HG02840 (cell line): Measurements from ENCODE around the gene SLC7A6.

Source experiments
- ATAC-seq: cut with Tn5 transposase; IDR thresholded peaks from one replicate; pipeline ENCODE4 v1.9.1; 2021; ENCODE audit warnings: mild to moderate bottlenecking, moderate library complexity, moderate number of reproducible peaks; ENCODE audit not compliant: unreplicated experiment, low FRiP score

The SLC7A6 gene

DNA sequence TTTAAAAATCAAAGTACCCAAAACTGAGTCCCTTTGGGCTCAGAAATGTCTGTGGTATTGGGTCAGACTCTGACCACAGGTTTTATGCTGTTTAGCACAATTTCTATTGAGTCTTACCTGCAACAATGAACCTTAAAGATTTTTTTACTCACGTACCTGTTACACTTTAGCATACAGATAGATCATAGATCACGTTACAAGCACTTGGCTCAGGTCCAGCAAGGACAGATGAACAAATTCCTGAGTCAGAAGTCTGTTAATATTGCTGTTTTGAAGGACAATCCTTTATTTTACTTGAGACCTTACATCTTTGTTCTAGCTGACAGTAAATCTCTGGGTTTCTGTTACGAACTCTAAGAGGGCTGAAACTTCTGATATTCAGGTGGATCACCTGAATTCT lies 33.6 kb downstream of the SLC7A6 start:
- ATAC-seq = no peak

DNA sequence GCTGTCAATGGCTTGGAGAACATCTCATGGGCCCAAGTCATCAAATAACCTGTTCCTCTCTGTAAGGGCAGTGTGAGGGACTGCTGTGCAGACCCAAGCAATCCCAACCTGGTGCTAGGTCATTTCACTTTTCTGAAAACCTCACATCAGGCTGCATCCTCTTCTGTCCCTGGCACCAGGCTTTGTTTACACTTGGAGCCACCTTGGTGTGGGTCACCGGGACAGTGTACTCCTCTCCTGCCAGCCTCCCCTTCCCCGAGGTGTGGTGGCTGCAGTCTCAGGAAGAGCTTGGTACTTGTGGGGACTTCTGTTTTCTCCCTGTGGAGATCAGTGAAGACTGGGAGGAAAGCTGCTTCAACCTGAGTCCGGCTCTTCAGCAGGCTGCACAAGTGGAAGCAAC lies 34.0 kb downstream of the SLC7A6 start:
- ATAC-seq = no peak

DNA sequence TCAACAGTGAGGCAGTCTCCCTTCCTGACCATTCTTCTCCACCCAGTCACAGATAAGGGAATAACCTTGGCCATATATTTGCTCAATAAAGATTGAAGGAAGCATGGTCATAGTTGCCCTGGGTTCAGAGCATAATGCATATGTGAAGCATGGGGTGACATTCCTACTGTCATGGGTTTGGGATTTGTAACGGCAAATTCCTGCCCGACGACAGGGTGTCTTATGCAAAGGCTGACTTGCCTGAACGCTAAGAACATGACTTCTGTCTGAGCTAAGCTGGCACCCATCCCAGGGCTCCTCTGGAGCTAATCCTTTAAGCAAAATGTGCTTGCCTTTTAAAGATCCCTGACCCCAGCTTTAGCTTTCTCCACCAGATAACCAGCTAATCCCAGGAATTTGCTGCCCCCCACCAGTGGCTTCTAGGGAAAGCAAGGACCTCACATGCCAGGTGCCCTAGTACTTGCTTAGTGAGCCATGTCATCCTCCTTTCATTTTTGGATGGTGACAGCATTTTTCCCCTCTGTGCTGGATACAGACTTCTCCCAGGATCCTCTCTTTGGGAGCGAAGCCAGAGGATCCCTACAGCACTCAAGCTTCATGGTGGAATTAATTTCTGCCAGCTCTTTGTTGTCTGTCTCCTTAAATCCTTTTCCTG lies 34.7 kb downstream of the SLC7A6 start:
- ATAC-seq = no peak

DNA sequence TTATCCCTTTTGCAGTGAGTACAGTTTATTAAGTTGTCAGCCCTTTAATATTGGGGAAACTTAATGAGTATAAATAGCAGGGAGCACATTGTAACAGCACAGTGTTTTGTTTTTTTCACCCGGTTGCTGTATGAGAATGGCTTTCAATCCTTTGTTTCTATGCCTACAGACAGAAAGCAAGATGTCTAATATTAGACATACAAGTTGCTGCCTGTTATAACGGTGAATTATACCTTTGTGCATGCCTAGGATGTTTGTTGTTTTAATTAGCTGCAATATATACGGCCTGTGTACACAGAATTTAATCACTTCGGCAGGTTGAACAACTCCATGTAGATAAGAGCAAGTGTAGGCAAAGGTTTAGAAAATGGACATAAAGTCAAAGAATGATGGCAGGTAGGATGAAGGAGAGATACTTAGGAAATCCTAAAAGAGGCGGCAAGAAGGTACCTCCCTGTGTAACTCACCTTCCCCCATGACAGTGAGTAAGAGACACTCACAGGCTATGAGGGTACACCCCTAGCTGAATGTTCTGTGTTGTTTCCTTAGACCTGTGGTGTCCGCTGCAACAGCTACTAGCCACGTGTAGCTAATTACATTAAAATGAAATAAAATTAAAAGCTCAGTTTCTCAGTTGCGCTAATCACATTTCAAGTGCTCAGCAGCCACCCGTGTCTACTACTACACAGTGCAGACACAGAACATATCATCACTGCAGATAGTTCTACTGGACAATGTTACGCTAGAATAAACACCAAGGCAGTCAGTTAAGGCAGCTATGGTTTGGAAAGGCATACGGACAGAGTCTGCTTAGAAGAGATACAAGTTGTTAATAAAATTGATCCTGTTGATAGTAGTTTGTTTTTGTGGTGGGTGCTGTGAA lies 35.5 kb downstream of the SLC7A6 start:
- no peak for ATAC-seq

DNA sequence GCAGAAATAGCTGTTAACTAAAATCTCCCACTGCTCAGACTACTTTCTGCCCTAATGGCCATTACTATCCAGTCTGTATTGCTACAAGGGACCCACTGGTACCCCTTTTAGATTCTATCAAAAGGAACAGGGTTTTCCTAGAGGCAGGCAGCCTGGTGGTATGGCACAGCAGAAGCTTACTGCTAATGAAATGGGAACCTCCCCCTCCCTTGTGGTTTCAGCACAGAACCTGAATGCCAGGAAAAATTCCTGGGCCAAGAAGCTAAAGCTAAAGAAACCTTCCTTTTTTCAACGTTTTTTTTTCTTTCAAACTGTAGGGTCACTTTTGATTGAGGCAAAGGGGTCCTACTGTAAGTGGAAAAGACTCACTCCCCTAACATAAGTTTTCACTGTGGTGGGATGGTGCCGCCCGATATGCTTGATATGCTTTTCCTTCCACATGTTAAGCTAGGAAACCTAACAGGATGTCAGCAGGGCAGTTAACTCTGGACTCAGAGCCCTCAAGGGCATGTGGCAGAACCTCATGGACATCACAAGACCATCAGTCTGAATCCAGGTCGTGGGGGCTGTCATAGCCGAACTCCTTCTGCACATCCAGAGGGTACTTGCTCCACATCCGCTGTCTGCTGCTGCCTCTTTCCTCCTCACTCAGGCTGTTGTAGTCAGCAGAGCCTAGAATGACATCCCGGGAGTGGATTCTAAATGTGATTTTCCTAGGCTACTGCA lies 36.6 kb downstream of the SLC7A6 start:
- no peak for ATAC-seq

DNA sequence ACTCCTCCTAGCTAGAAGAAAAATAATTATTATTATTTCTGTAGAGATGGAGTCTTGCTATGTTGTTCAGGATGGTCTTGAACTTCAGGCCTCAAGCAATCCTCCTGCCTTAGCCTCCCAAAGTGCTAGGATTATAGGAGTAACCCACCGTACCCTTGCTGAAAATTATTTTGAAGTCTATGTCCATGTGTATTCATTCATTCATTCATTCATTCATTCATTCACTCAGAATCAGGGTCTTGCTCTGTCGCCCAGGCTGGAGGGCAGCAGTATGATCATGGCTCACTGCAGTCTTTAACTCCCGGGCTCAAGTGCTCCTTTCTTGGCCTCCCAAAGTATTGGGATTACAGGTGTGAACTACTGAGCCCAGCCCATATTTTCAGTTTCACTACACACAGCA lies 42.3 kb downstream of the SLC7A6 start:
- ATAC-seq = no peak

DNA sequence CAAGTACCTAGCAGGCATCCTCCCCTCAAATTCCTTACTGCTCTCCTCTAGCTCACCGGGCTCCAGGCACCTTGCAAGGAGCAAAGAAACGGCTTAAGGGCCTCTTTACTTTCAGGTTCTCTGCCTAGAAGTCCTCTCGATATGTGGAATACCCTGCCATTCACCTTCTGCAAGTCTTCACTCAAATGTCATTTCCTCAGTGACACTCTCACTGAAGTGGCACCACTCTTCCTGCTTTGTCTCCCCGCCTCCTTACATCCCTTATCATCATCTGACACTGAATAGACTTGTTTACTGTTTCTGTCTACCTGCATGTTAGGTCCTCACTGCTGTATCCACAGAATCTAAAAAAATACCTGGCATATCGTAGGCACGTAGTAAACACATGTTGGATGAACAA lies 45.5 kb downstream of the SLC7A6 start:
- no peak for ATAC-seq

DNA sequence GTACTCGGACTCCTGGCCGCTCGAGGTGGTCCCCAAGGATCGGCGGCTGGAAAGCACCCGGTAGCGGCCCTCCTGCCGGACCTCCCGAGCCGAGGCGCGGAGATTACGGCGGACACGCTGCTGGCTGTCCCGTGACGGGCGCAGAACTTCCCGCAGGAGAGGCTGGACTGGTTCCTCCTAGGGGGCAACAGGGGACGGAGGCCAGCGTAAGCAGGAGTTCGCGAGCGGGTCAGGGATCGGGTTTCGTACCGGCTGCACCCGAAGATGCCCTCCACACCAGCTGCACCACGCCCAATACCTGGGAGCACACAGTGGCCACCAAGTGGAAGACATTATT lies 46.1 kb downstream of the SLC7A6 start:
- no peak for ATAC-seq

DNA sequence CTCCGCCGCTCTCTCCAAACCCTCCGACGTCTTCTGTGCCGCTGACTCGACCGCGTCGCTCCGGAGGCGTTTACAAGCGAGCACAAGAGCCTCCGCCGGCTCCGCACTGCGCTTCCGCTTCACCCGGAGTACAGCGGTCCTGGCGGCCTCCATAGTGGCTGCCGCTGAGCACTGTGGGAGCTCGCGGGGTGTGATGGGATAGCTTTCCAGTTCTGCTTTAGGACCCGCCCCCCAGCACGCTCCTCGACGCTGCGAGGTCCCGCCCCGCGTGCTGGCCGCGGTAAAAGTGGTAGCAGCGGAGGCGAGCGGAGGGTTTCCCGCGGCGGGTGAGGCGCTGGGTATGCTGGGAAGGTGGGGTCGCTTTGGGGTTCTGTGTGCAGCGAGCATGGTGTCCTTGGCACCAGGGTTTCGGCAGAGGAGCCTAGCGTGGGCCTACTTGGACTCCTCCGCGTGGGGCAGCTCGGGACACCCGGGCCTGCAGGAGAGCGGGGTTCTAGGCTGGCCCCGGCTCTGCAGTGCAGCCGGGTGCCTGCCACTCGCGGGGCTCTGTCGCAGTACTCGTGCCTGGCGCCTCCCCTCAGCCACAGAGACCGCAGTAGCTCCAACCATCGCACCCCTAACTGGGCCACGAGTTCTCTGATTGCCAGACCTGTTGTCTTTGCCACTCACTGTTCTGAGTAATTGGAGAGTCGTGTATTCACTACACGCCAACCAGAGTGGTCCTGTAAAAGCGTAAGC lies 46.6 kb downstream of the SLC7A6 start, which contains the start of the genes PRMT7 and SLC7A6OS:
TSS of gene PRMT7 (plus strand) at position 246 of the 738 bp plus-strand sequence. CDS start 4,961 bp downstream, outside the sequence.
TSS of gene SLC7A6OS (minus strand) at position 173 of the 738 bp plus-strand sequence. CDS start at position 153, 20 bp downstream.
- peak; percentile 98 for ATAC-seq

DNA sequence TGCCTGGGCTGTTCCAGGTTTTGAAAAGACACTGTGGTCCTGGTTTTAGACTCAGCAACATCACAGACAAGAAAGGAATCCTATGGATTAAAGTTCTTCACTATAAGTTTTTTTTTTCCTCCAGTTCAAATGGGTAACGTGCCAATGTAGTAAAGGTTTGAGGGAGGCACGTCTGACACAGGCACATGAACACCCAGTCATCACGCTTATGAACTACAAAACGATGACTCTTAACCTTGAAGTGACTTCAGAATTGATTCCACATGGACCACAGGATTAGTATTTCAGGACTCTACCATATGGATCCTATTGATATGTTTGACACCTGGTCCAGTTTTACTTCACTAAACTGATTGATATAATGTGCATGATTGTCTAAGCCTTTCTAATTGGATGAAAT lies 48.8 kb downstream of the SLC7A6 start:
- no peak for ATAC-seq

DNA sequence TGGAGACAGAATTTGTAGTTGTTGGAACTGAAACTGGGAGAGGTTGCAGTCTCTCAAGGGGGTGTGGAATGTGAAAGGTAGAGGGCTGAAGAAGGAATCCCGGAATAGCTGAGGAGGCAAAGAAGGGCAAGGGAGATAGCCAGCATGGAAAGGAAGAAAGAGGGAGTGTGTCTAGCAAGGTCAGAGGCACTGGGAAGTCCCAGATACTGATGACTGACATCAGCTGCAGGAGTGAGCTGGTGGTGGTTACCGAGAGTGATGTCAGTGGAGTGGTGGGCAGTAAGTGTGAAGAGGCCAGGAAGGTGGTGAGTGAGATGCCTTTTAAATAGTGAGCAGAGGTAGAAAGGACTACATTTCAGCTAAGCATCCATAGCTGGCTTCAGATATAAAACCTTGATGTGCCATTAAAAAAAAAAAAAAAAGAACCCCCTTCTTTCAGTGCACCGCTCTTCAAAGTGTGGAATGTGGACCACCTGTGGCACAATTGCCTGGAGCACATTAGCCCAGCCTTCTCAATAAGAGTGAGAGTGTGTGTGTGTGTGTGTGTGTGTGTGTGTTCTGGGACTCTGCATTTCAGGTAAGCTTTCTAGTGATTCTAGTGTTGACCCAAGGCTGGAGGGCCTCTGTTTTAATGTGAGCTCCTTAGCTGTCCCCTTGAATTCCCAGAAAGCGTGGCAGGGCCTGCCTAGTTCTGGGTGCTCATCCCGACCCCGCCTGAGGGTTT lies 55.0 kb downstream of the SLC7A6 start:
- ATAC-seq = no peak

DNA sequence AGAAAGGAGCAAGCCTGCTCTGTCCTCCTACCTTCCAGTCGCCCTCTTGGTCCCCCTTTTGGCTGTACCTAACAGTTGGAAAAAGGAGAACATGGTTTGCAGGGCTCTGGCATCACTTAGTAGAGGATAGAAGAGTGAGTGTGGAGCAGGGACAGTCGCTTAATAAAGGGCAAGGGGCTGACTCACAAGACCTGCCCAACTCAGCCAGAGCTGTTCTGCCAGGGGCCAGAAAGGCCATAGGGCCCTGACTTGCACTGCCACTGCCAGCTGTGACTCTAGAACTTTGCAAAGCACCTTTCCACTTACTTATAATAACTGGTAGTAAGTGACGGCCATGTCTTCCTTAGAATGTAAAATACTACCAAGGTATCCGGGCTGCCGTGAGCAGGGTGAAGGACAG lies 60.0 kb downstream of the SLC7A6 start:
- no peak for ATAC-seq

DNA sequence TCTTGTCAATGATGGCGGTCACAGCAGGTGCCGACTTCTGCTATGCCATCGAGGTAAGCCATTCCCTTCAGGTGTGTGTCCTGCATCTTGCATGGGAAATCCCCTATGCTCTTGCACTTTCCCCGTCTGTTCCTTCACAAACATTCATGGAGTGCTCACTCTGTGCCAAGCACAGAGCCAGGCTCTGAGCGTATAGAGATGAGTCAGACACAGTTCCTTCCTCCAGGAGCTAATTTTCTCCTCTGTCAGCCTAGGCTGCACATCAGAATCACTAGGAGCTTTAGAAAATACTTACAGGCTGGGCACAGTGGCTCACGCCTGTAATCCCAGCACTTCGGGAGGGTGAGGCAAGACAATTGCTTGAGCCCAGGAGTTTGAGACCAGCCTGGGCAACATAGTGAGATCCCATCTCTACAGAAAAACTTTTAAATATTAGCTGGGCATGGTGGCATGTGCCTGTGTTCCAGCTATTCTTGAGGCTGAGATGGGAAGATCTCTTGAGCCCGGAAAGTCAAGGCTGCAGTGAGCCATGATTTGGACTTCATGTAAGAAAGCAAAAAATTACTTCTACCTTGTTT lies 60.5 kb downstream of the SLC7A6 start:
- no peak for ATAC-seq

DNA sequence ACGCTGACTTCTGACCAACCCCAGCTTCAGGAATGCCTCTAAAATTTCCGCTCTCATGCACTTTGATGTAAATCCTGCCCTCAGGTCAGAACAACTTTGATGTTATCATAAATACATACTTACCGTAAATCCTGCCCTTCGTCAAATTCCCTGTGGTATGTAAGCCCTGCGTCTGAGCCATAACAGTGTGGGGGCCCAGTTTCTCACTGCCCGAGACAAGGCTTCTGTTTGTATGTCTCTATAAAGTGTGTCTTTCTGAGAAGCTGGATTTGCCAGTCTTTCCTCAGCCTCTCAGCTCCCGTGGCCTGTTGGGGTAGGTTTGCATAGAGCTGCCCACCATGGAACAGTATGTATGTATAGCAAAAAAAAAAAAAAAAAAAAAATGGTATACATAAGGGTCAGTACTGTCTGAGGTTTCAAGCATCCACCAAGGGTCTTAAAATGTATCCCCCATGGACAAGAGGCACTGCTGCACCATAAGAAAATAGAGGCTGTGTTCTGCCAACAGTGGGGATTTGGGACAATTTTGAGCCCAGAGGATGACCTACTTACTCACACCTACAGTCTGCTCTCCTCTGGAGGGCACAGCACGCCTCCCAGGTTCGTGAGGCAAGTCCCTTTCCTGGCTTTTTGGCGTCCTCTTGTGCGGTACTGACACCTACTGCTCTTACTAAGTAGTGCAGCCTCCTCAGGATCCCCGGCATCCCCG lies 64.0 kb downstream of the SLC7A6 start:
- ATAC-seq = no peak

DNA sequence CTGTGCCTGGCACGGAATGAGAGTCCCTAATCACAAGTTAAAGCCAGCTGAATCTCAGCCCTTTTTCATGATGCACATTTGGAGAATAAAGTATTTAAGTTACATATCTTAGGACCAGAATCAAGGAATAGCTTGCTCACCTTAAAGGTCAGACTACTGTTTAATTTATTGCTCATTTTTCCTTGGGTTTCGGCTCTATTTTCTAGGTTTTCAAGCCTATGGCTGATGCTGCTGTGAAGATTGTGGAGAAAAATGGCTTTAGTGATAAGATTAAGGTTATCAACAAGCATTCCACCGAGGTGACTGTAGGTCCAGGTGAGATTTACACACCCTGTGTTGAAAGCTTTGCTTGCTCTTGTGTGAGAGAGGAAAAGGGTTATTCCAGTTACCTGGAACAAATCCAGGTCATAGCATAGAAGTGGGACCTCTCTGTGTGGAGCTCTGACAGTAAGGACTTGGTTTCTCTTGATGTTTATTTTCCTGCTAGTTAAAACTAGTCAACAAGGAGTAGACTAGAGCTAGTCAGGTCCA lies 64.6 kb downstream of the SLC7A6 start:
- ATAC-seq = no peak

DNA sequence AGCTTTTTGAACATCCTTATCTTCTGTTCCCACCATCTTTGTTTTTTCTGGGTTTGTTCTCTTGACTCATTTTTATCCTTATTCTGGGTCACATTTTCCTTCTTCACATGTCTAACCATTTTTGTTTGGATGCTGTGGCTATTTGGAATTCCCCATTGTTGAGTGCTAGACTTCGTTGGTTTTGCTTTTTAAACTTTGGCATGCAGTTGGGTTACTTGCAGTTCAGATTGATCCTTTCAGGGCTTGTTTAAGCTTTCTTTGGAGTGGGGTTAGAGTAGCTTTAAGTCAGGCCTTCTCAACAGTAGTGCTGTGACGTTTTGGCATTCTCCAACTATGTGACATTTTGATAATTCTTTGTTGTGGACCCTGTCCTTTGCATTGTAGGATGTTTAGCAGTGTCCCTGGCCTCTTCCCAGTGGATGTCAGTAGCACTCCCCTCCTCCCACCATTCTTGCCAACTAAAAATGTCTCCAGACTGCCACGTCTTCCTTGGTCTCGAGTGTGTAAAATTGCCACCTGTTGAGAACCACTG lies 67.6 kb downstream of the SLC7A6 start:
- ATAC-seq = no peak

DNA sequence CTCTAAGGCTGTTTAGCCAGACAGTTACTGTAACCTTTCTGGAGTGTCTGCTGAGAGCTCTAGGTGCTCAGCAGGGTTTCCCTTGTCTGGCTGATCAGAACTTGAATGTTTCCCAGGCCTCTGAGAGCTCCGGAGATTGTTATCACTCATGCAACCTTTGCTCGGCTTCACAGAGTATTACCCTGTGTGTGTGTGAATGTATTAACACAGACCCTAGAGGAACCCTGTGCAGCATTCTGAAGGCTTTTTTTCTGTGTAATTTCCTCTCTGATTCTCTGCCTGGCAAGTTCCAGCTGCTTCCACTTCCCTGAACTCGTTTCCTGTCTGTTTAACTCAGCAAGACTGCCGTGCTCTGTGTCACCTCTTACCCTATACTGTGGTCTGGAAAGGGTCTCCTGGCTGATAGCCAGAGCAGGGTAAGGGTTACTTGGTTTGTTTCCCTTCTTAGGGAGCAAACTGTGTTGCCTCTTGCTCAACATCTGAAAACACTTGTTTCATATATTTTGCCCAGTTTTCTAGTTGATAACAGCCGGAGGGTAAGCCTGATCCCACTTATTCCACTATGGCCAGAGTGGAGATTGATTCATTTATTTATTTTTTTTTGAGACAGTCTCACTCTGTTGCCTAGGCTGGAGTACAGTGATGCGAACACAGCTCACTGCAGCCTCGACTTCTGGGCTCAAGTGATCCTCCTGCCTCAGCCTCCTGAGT lies 68.2 kb downstream of the SLC7A6 start:
- ATAC-seq = no peak

DNA sequence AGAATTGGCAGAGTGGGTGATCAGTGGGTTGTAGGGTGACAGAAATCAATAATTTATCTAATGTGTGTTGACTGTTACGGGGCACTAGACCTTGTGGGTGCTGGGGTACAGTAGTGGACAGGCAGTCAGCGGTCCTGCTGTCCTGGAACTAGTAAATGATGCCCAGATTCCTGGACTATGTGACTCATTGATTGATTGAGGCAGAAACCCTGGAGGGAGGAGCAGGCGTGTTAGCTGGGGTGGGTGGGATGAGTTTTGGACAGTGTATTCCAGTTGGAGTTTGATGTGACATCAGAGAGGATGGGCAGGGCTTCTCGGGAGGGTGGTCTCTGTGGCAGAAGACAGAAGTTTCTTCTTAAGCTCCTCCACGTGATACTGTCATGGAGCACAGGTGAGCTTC lies 70.8 kb downstream of the SLC7A6 start:
- no peak for ATAC-seq
